Embryonic facial prominence (tissue), 1 donor: ENCODE measurements around the gene SUMO4.
A peak's percentile ranks its signal among the peaks of the same experiment; 100 is the strongest.
"Not testable (repeated sequence)": the region's sequence is repeated elsewhere in the genome, so short reads cannot be mapped to it uniquely, and the experiment has no call there.

Source experiments
- DNase-seq: peaks from one replicate; pipeline ENCODE4 v3.0.0-alpha.2; 2016; ENCODE audit errors: extremely low spot score

SUMO4 gene

DNA sequence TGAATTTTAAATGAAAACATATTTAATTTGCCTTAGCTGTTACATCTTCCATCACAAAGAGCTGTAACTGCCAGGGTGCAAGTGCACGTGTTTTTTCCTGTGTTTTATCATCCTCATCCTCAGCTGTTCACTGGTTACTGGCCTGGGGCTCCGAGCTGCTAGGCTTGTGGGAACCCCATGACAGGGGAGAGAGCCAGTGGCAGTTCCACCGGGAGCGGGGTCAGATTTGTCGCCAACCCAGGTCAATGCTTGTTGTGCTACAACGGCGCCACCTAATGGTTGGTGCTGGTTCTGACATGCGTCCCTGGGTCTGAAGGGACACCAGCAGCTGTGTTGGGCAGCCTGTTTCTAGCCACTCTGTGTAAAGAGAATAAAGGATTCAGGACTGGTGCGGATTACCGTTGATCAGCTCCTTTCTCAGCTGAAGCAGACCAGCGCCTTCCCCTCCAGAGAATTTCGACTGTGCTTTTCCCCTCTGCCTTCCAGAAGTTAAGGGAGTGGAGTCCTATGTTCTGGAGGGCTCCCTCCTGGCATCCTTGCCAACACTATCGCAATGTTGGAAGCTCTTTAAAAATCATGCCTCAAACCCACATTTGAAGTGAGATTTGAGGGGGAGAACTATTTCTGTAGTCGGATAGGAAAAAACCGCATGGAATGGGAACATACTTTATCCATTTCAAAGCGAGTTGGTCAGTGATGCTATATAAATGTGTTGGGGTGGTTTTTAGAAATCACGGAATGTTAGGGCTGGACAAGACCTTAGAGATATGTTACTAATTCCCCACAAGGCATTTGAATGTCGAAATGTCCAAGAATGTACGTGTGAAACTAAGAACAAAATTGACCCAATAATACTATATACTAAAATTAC, 32.1 kb downstream of the SUMO4 start:
- no peak for DNase-seq

DNA sequence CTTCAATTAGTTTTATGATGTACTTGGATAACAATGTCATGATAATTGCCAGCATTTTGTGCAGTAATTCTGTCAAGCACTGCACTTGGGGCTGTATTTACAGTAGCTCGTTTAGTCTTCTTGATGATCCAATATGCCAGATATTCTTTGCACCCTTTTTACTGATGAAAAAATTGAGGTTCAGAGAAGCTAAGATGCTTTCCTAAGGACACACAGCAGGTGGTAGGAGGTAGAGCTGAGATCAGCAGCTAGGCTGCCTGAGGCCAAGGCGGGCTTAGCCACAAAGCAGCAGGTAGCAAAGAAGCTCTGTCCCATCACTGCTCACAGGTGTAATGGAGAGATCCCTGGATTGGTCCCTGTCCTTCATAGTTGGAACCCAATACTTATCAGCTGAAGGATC, 33.3 kb downstream of the SUMO4 start:
- DNase-seq = no peak

DNA sequence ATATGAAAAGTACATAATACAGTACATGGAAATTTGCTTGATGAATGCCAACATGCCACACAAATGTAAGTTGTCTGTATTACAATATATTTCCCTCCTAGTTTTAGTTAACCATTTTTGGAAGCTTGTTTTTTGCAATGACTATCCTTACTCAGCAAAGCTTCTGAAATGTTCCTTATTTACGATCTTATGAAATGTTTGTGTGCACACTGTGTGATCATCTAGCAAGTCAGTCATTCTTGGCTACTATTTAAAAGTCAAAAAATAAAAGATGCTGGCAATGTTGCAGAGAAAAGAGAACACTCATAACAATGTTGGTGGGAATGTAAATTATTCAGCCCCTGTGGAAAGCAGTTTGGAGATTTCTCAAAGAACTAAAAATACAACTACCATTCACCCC, 33.8 kb downstream of the SUMO4 start:
- DNase-seq = no peak

DNA sequence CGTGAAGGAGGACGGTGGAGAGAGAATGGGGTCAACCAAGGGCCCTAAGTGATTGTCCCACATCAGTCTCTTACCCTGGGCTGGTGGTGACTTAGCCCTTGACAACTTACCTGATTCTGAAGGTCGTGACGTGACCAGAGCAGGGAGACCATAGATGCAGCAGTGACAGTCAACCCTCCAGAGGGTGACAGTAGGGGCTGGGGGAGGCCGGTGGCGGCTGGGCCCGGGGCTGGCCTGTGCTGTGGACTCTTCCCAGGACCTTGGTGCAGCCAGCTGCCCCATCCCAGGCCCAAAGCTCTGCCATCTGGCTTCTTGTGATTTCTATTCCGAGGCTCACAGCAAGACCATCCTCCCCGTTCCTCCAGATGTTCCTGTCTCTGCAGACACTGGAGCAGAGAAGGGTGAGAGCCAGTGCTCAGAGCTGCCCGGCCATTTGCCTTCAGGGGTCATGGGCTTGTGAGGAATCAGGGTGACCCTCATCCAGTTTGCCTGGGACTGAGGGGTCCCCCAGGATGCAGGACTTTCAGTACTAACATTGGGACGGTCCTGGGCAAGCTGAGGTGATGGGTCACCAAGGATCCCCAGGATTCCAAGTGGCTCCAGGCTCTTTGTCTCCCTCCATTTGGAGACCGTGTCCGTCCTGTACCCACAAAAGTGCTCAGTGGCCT, 36.0 kb downstream of the SUMO4 start:
- no peak for DNase-seq

DNA sequence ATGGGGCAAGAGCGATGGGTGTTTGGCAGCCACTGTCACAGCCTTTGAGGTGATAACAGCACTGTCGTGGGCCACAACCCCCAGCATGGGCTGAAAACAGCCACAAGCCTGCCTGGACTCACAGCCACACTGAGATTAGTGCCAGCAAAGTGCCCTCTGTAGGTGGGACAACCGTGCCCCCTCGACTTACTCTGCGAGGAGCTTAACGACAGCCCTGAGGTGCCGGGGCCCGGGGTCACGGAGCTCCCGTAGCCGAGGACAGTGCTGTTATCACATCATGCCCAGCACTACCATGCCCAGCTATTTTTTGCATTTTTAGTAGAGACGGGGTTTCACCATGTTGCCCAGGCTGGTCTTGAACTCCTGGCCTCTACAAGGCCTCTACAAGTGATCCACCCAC, 36.6 kb downstream of the SUMO4 start:
- no peak for DNase-seq

DNA sequence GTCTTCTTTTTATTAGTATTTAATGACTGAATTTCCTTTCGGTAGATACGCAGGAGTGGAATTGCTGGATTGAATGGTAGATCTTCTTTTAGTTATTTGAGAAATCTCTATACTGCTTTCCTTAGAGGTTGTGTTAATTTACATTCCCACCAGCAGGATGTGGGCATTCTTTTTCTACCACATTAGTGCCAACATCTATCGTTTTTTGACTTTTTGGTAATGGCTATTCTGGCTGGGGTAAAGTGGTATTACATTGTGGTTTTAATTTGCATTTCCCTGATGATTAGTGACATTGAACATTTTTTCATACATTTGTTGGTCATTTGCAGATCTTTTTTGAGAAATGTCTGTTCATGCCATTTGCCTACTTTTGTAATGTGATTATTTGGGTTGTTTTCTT, 37.1 kb downstream of the SUMO4 start:
- DNase-seq = no peak

DNA sequence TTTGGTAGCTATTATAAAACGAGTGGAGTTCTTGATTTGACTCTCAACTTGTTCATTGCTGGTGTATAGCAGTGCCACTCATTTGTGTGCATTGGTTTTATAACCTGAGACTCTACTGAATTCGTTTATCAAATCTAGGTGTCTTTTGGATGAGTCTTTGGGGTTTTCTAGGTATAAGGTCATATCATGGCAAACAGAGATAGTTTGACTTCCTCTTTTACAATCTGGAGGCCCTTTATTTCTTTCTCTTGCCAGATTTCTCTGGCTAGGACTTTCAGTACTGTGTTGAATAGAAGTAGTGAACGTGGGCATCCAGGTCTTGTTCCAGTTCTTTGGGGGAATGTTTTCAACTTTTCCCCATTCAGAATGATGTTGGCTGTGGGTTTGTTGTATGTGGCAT, 38.8 kb downstream of the SUMO4 start:
- no peak for DNase-seq

DNA sequence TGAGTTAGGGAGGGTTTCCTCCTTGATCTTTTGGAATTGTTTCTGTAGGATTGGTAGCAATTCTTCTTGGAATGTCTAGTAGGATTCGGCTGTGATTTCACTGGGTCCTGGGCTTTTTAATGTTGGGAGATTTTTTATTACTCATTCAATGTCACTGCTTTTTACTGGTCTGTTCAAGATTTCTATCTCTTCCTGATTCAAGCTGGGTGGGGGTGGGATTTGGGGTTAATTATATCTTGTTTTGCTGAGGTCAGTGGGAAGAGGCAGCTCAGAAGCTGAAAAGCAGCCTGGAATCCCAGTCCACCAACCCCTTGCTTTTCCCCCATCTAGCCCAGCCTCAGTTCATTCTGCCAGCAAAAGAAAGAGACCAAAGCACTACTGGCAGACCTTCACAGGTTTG, 39.6 kb downstream of the SUMO4 start:
- DNase-seq = no peak

DNA sequence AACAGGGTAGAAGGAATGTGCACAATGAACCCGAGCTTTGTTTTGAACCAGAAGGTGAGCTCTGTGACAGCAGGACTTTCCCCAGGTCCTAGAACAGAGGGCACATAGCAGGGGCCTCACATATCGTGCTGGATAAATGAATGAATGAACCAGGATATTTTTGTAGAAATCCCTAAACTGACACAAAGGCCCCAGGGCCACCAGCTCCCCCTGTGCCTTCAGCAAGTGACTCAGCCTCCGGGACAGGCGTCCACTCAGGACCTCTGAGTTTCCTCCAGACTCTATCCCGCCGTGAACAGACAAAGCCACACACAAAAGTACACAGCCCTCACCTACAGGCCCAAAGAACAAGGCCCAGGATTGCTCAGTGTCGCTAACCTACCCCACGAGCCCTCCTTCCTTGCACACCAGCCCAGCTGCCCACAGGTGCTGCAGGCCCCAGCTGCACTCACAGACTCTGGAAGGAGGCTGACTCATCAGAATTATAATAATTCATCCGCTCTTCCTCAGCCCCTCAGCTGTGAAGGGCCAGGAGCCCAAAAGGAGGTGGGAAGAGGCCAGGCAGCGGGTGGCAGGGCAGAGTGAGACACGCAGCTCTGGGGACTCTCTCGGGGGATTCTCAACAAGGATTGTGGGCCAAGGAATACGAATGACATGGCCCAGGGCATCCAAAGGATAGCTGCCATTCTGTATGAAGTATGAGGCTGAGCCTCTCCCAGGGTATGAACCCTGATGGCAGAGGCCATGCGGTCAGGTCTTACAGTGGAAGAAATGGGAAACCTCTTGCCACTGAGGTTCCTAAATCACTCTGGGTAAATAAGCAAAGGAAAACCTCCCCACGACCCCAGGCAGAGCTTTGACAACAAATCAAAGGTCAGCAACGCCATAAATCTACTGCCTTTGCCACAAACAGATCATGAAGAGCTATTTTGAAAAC, 40.9 kb downstream of the SUMO4 start:
- DNase-seq = no peak

DNA sequence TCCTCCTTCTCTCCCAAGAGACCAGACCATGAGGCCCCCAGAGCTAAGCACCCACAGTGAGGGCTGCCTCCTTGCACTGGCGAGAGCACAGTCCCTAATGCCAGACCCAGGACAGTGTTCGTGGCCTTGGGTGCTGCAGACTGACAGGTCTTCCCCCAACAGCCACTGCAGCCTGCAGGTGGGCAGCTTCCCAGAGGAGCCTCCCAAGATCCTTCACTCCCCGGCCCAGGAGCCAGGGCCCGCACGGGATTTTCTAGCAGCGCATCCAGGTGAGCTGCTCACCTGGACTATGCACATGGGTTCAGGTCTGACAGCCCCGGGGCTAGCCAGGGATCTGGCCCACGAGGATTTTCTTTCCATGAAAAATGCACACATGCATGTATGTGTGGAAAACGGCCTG, 41.7 kb downstream of the SUMO4 start:
- no peak for DNase-seq

DNA sequence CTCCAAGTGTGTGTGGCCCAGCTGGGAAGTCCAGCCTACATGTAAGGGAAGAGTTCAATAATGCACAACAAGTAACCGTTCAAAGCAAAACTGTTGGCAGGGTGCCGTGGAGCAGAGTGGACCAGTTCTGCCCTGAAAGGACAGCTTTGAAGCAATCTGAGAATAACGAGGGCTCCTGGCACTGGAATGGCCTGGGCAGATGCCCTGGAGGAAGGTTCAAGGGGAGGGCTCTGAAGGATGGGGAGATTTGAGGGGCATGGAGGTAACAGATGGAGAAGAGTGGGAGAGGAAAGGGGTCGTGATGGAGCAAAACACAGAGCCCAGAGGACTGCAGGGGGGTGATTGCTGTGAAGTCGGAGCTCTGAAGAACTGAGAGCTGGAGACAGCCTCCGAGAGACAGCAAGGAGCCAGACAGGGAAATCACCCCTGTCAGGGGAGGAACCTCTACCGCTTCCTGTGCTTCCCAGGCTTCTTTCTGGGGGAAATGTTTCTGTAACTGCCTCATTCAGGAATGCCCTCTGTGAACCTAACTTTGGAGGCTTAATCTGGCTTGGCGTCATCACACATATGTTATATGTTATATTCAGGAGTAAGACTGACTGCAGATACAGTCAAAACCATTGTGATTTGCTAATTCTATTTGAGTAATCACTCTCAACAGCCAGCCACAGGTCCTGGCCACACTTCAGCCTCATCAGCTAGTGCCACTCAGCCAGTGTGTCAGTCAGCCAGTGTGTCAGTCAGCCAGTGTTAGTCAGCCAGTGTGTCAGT, 43.5 kb downstream of the SUMO4 start:
- DNase-seq = peak; percentile 27

DNA sequence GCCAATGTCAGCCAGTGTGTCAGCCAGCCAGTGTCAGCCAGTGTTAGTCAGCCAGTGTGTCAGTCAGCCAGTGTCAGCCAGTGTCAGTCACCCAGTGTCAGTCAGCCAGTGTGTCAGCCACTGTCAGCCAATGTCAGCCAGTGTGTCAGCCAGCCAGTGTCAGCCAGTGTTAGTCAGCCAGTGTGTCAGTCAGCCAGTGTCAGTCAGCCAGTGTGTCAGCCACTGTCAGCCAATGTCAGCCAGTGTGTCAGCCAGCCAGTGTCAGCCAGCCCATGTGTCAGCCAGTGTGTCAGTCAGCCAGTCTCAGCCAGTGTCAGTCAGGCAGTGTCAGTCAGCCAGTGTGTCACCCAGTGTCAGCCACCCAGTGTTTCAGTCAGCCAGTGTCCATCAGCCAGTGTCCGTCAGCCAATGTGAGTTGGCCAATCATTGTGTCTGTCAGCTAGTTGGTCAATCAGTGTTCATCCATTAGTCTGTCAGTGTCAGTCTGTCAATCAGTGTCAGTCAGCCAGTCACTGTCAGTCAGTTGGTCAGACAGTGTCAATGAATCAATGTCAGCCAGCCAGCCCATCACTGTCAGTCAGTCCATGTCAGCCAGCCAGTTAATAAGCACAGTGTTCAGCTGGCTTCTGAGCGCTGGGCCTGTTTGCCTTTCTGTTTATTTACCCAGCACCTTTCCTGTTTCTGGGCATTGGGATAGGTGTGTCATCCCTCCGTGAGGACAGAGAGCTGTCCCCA, 44.5 kb downstream of the SUMO4 start:
- DNase-seq = not testable (repeated sequence)

DNA sequence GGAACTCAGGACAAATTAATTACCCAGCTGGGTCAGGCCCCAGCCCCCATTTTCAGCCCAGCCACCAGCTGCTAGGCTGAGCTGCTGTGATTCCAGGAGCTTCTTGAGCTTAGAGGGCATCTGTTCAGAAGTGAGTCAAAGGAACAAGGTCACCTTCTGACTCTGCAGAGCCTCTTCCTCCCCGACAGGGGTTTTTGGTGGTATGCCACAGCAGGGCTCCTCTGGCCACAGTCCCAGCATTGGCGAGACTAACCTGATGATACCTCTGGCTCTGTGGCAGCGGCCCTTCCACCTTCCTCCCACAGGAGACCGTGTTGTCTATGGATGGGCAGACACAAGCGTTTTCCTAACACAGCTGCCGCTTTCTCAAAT, 45.0 kb downstream of the SUMO4 start:
- no peak for DNase-seq

DNA sequence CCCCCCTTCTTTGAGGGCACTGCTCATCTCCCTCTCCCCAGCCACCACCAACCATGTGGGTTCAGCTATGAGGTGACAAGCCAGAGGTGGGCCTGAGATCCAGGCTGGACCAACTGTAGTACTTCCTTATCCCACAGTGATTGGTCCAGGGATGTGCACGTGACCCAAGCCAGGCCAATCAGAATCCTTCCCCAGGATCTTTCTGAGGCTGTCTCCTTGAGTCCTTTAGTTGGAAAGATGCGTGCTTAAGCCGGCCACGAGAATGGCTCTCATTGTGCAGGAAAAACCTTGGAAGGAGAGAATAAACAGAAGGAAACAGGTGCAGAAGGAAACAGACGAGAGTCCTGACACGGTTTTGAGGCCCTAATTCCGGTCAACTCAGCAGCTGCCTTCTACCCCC, 45.5 kb downstream of the SUMO4 start:
- DNase-seq = no peak

DNA sequence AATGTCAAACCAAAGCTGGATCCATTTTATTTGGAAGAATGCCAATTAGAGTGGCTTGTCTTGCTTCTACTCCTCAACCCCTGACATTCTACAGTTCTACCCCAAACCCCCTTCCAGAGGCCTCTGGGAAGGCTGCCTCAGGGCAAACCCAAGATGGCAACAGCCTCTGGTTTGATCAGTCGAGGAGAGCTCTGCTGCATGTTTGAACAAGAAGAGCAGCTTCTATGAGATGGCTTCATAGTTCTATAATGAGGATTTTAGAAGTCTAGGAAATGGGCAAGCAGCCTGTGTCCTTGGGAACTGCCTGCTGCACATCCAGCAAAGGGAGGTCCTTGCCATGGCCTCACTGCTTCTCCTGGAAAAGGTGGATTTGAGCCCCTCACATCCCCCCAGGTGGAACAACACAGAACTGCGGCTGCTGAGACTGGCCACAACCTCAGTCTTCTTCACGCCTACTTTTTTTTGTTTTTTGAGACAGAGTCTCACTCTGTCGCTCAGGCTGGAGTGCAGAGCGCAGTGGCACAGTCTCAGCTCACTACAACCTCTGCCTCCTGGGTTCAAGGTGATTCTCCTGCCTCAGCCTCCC, 46.8 kb downstream of the SUMO4 start:
- DNase-seq = no peak

DNA sequence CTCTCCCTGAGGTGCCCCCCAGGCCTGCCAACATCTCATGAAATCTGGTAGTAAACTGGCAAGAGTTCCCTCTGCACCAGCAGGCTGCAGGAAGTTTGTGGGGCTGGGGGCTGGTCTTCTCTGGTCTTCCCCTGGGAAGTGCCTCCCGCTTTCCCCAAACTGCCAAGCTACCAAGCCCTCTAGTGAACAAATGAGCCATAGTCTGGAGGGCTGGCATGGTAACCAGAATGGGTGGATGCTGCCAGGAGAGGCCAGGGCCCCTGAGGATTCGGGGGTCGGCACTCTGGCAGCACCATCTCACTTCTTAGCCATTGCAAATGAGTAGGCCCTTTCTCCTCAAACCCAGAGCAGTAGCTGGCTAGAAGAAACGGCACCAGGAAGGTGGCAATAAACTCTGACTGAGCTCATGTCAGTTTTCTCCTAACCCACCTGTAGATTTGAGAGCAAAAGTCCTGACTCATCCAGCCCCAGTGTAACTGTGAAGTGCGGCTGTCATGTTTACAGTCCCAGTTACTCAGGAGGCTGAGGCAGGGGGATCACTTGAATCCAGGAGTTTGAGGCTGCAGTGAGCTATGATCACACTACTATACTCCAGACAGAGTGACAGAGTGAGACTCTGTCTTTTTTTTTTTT, 48.9 kb downstream of the SUMO4 start:
- DNase-seq = no peak

DNA sequence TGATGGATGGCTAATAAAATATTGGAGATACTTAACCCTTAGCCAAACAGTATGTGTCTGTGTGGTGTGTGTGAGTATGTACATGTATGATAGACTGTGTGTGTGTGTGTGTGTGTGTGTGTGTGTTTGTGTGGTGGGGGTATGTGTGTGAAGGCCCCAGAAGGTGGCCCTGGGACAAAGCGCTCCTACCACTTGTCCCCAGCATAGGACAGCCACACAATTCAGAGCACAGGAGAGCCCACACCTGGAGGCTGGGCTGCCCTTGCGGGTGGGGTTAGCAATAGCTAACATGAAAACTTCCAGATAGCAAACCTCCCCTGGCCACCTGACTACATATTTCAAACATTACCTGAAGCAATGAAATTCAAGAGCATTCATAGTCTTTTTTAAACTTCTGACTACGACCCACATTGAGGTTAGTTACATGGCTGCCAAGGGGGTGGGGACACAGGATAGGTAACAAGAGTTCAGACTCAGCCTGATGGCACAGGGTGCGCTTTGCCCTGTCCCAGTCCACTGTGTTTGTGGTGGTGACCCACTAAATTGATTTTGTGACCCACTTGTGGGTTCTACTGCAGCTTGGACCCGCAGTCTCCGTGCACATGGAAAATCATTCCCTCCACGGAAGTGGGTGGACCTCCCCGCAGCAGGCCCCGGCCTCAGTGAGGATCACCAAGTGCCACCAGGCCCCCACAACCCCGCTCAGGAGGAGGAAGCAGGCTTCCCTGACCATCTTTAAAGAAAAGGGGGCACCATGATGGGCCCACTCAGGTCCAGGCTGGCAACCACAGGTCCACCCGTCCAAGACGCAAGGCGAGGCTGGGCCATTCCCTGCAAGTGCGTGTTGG, 50.0 kb downstream of the SUMO4 start:
- no peak for DNase-seq
